ENCODE measurements around the gene CAPN2. TPM values are rescaled to one million over a fixed set of nuclear protein-coding genes. Genes with fewer than 3 reads are reported as not detected.

CAPN2 gene
- total RNA-seq, 4 donors from 2014 or later, result 134 to 155 (median 148) TPM

- H3K4me1 ChIP-seq, result peaks cover 40 to 77% of the 10 kb centered on the region in 2 donors
- TF ChIP-seq, protein P1, sequence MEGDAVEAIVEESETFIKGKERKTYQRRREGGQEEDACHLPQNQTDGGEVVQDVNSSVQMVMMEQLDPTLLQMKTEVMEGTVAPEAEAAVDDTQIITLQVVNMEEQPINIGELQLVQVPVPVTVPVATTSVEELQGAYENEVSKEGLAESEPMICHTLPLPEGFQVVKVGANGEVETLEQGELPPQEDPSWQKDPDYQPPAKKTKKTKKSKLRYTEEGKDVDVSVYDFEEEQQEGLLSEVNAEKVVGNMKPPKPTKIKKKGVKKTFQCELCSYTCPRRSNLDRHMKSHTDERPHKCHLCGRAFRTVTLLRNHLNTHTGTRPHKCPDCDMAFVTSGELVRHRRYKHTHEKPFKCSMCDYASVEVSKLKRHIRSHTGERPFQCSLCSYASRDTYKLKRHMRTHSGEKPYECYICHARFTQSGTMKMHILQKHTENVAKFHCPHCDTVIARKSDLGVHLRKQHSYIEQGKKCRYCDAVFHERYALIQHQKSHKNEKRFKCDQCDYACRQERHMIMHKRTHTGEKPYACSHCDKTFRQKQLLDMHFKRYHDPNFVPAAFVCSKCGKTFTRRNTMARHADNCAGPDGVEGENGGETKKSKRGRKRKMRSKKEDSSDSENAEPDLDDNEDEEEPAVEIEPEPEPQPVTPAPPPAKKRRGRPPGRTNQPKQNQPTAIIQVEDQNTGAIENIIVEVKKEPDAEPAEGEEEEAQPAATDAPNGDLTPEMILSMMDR (IDR thresholded peaks at IDR 0.05), result no peak
- no peak for TF ChIP-seq POLR2A (IDR thresholded peaks at IDR 0.05)
- H3K27me3 ChIP-seq, result no peaks in the 10 kb centered on the region
- 92 to 93% methylated on average over 4 of the region's 4 CpGs for WGBS, 2 donors
- intact Hi-C loops (cut with DNase I), result no loop called here
- DNase-seq, result no peak
- no peak overlapping the region for H3K4me3 ChIP-seq (replicated peaks in 1 of 3)
- H3K9me3 ChIP-seq, result no peaks in the 10 kb centered on the region
- no peaks in the 10 kb centered on the region for H3K36me3 ChIP-seq
- H3K27ac ChIP-seq, result no peak overlapping the region
Observed at GRCh38 chr1:223702735-223703667, 9.3 kb upstream of the CAPN2 start.

DNA sequence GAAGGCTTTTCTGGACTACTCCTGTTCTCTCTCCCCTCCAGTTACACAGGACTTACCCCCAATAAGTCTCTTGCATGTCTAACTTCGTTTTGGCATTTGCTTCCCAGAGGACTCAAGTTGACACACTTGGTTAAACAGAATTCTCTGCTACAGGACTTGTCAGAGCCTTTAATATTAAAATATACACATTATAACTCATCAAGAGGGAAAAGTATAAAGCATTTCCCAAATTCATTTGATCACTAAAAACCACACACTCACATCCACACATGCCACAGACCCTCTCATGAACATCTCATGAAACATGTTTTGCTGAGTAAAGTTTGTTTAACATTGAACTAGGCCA is 8.7 kb upstream of the CAPN2 start:
- no peaks in the 10 kb centered on the region for H3K27me3 ChIP-seq
- DNase-seq, result no peak
- intact Hi-C loops (cut with DNase I), result no loop called here
- no peak overlapping the region for H3K27ac ChIP-seq
- H3K4me3 ChIP-seq (replicated peaks in 1 of 3), result no peak overlapping the region
- H3K9me3 ChIP-seq, result no peaks in the 10 kb centered on the region
- 26 to 35% methylated on average over 1 of the region's 1 CpG for WGBS, 2 donors
- TF ChIP-seq, protein P1 (IDR thresholded peaks at IDR 0.05), result no peak
- TF ChIP-seq POLR2A (IDR thresholded peaks at IDR 0.05), result no peak
- H3K36me3 ChIP-seq, result no peaks in the 10 kb centered on the region
- peaks cover 43 to 80% of the 10 kb centered on the region in 2 donors for H3K4me1 ChIP-seq

GRCh38 chr1:223704921-223705878 is 7.1 kb upstream of the CAPN2 start:
- Histone ChIP-seq H3K36me3 (no peaks in the 10 kb centered on the region), H3K9me3 (no peaks in the 10 kb centered on the region), H3K27me3 (no peaks in the 10 kb centered on the region), H3K27ac (peak overlapping the region in 2 of 3 donors; percentile 53 to 91), H3K4me3 (replicated peaks in 1 of 3) (no peak overlapping the region), H3K4me1 (peaks cover 36 to 70% of the 10 kb centered on the region in 2 donors)
- WGBS, 2 donors, result 43 to 59% methylated on average over 8 of the region's 8 CpGs
- TF ChIP-seq POLR2A (IDR thresholded peaks at IDR 0.05), result no peak
- TF ChIP-seq, protein P1 (IDR thresholded peaks at IDR 0.05), result peak in 1 of 6 experiments; percentile 3
- intact Hi-C loops (cut with DNase I), result no loop called here
- DNase-seq, result no peak

DNA sequence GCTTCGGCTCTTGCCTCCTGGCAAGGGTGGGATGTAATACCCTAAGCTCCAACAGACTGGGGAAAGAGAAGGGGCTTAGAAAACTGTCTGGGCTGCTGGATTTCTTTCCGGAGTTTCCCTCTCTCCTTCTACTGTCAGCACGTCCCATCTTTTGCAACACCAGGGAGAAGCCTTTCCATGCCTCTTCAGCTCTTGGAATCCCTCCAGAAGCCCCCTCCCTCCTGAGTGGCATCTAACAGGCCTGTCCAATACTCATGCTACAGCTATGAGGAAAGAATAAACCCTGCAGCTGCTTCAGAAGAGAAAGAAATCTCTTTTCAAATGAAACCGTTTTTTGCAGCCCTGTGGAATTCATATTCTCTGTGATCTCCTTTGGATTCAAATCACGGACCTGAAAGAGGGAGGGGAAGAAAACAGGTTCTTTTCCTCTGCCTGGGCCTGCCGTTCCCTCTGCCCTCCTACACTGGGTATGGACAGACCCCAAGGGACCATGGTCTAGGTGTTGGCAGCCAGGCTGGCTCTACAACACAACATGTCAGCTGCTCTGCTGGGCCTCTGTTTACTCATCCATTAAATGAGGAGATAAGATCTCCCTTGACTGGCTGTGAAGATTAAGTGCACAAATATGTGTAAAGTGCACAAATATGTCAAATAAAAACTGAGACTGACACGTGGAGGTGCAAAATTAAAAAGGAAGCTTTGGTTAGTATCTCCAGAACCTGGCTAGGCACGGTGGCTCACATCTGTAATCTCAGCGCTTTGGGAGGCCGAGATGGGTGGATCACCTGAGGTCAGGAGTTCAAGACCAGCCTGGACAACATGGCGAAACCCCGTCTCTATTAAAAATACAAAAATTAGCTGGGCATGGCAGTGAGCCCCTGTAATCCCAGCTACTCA is 6.0 kb upstream of the CAPN2 start:
- no peak overlapping the region for H3K4me3 ChIP-seq (replicated peaks in 1 of 3)
- H3K27ac ChIP-seq, result peak overlapping the region; percentile 79 to 93 (median 91)
- peaks cover 26 to 59% of the 10 kb centered on the region in 2 donors for H3K4me1 ChIP-seq
- intact Hi-C loops (cut with DNase I), result no loop called here
- H3K36me3 ChIP-seq, result no peaks in the 10 kb centered on the region
- no peak for TF ChIP-seq POLR2A (IDR thresholded peaks at IDR 0.05)
- TF ChIP-seq, protein P1 (IDR thresholded peaks at IDR 0.05), result no peak
- H3K9me3 ChIP-seq, result no peaks in the 10 kb centered on the region
- WGBS, 2 donors, result 55 to 58% methylated on average over 12 of the region's 12 CpGs
- H3K27me3 ChIP-seq, result no peaks in the 10 kb centered on the region
- DNase-seq, result peak; percentile 48 to 58
